K562 (cell line): ENCODE measurements around the gene FBXW9. TPM values are rescaled to one million over a fixed set of nuclear protein-coding genes. Genes with fewer than 3 reads are reported as not detected.

Experiments used
- ATAC-seq: fragments of 200-7000 bp; cut with Tn5 transposase; 3 replicates; pipeline ENCODE4 v1.9.1; 2020; ENCODE audit warnings: moderate library complexity
- BruUV-seq: library from RNA; stranded (reverse); fragments of 400-500 nt; replicated peaks from 2 replicates; lab custom pipeline; 2021; lab: Mats Ljungman, UMichigan
- CTCF ChIA-PET: fragments of 300-600 bp; formaldehyde crosslinking; extraction: SDS; loops from one replicate; lab custom pipeline; 2021; ENCODE audit warnings: low intra/inter-chr PET ratio; lab: Yijun Ruan, JAX
- POLR2A ChIA-PET: fragments of 300-600, 350-650 bp; sonication (Branson Sonifier 250); formaldehyde crosslinking; extraction: SDS; loops from one replicate; lab custom pipeline; 2021; ENCODE audit warnings: antibody characterized with exemption, inconsistent platforms; lab: Yijun Ruan, JAX
- DNase-seq, 4 experiments: peaks; one replicate each; pipeline versions ENCODE4 v3.0.0 to v3.0.0-alpha.2; 2011 to 2018; ENCODE audit warnings: low spot score in 3 of 4, mixed read lengths in 3 of 4; ENCODE audit errors: extremely low read depth in 1 of 4
- FAIRE-seq: peaks from 2 replicates; lab custom pipeline; 2011; peaks lifted over from hg19 to GRCh38; lab: Jason Lieb, UNC
- H2AFZ ChIP-seq: 2 replicates; pipeline ENCODE4 v1.6.0; 2011; ENCODE audit warnings: low read depth, low read length, control low read depth, inconsistent platforms
- H3K27ac ChIP-seq: fragments of 200-600 bp; 3 replicates; pipeline ENCODE4 v1.8.0; 2011; ENCODE audit warnings: low read depth, mild to moderate bottlenecking, control low read depth, inconsistent platforms, low read length, moderate library complexity, mixed read lengths; ENCODE audit errors: extremely low read depth
- H3K27me3 ChIP-seq, 2 experiments: fragments of 300-600 bp in 1 of 2; 2 replicates in 1 of 2; 3 replicates in 1 of 2; pipeline versions ENCODE4 v1.6.0 to v1.8.0; 2011; ENCODE audit warnings: inconsistent platforms in 2 of 2, low read length in 2 of 2, mild to moderate bottlenecking in 1 of 2, mixed read lengths in 1 of 2, moderate library complexity in 1 of 2; ENCODE audit not compliant: control insufficient read depth in 2 of 2, insufficient read depth in 2 of 2
- H3K36me3 ChIP-seq: fragments of 300-600 bp; 3 replicates; pipeline ENCODE4 v1.8.0; 2011; ENCODE audit warnings: mild to moderate bottlenecking, low read length, inconsistent platforms; ENCODE audit not compliant: control insufficient read depth, insufficient read depth
- H3K4me1 ChIP-seq, 2 experiments: fragments of 200-600 bp in 1 of 2; replicated peaks in 1 of 2; 2 replicates in 1 of 2; 3 replicates in 1 of 2; pipeline versions ENCODE4 v1.5.1 to v1.8.0; 2011; ENCODE audit warnings: inconsistent platforms in 2 of 2, low read length in 2 of 2, mild to moderate bottlenecking in 1 of 2, mixed read lengths in 1 of 2, moderate library complexity in 1 of 2; ENCODE audit not compliant: control insufficient read depth in 2 of 2, insufficient read depth in 2 of 2
- H3K4me2 ChIP-seq: 2 replicates; pipeline ENCODE4 v1.6.1; 2011; ENCODE audit warnings: low read length, control low read depth, inconsistent platforms, mixed read lengths; ENCODE audit not compliant: insufficient read depth
- H3K4me3 ChIP-seq: fragments of 200-600 bp; sonication (generic), shearing (Covaris generic); 2 replicates; pipeline ENCODE4 v1.5.1; 2016; ENCODE audit warnings: control low read depth, inconsistent platforms
- H3K79me2 ChIP-seq: fragments of 200-600 bp; 3 replicates; pipeline ENCODE4 v1.8.0; 2011; ENCODE audit warnings: low read length, inconsistent platforms; ENCODE audit not compliant: control insufficient read depth, insufficient read depth
- H3K9ac ChIP-seq, 2 experiments: 2 replicates each; pipeline versions ENCODE4 v1.6.0 to v1.6.1; 2011; ENCODE audit warnings: low read depth in 2 of 2, low read length in 2 of 2, control low read depth in 1 of 2, inconsistent platforms in 1 of 2, mild to moderate bottlenecking in 1 of 2, mixed read lengths in 1 of 2; ENCODE audit not compliant: insufficient read depth in 1 of 2
- H3K9me1 ChIP-seq: one replicate; pipeline ENCODE4 v1.6.0; 2011; ENCODE audit warnings: inconsistent platforms, mild to moderate bottlenecking, low read length, moderate library complexity; ENCODE audit not compliant: control insufficient read depth, insufficient read depth
- H3K9me3 ChIP-seq: replicated peaks from 2 replicates; pipeline ENCODE4 v1.5.1; 2011; ENCODE audit warnings: low read depth, low read length, inconsistent platforms; ENCODE audit not compliant: control insufficient read depth, insufficient read depth
- H4K20me1 ChIP-seq: replicated peaks from 2 replicates; pipeline ENCODE4 v1.6.1; 2011; ENCODE audit warnings: low read length, inconsistent platforms, mixed read lengths; ENCODE audit not compliant: control insufficient read depth, insufficient read depth
- CHCHD3 ChIP-seq: fragments of 250-450 bp; sonication (Bioruptor Pico); IDR thresholded peaks from 2 replicates; pipeline ENCODE4 v2.1.2; 2022; ENCODE audit warnings: mild to moderate bottlenecking
- E2F6 ChIP-seq, 2 experiments: IDR thresholded peaks; 2 replicates each; pipeline ENCODE4 v1.6.1; 2011; ENCODE audit warnings: borderline replicate concordance in 1 of 2, control low read depth in 1 of 2, low read depth in 1 of 2, low read length in 1 of 2, mild to moderate bottlenecking in 1 of 2, mixed read lengths in 1 of 2, moderate library complexity in 1 of 2; ENCODE audit not compliant: insufficient read depth in 1 of 2, insufficient read length in 1 of 2, poor library complexity in 1 of 2, severe bottlenecking in 1 of 2; ENCODE audit errors: extremely low read depth in 1 of 2
- ELF2 ChIP-seq: fragments of 250-450 bp; sonication (Bioruptor Pico); IDR thresholded peaks from 2 replicates; pipeline ENCODE4 v1.5.0; 2021; ENCODE audit warnings: mild to moderate bottlenecking
- FOXP1 ChIP-seq: sonication (generic); formaldehyde crosslinking; IDR thresholded peaks from 2 replicates; pipeline ENCODE4 v1.8.0; 2022; ENCODE audit warnings: mild to moderate bottlenecking, missing genetic modification reagents
- WGBS: fragments of 100-300 bp; shearing (Covaris generic); methylation state at CpG from one replicate; pipeline ENCODE4 v1.1.6; 2016; ENCODE audit warnings: low coverage, mixed read lengths; ENCODE audit not compliant: insufficient coverage; ENCODE audit errors: missing lambda C conversion rate; 5-methylcytosine and 5-hydroxymethylcytosine counted together
- in situ Hi-C: fragments of 300-500 bp; cut with MboI; formaldehyde crosslinking; loops from 4 replicates; pipeline ENCODE4 v1.15.0; 2018; ENCODE audit warnings: inconsistent platforms, mixed read lengths
- intact Hi-C: fragments of 100-400 bp; cut with micrococcal nuclease; formaldehyde crosslinking; loops from 2 replicates; pipeline ENCODE4 v1.14.2; 2022
- polyA plus RNA-seq, 8 experiments: library from polyadenylated mRNA; depleted of rRNA in 4 of 8; stranded (reverse) in 5 of 8; unstranded in 3 of 8; fragments of >200 nt; fragmentation: Nextera tagmentation in 2 of 8; fragmentation: Illumina TruSeq in 1 of 8; extraction: Ambion mirVana in 2 of 8; extraction: Trizol in 1 of 8; gene quantifications; 2 replicates each; pipeline versions ENCODE4 v1.2.1 to v1.2.3, GENCODE V29; 2011 to 2014; ENCODE audit warnings: inconsistent platforms in 1 of 8, missing spikeins in 1 of 8
- total RNA-seq, 7 experiments: library from RNA; depleted of rRNA in 6 of 7; stranded (reverse); fragments of >200 nt in 6 of 7; fragmentation: Illumina TruSeq in 2 of 7; extraction: Trizol in 2 of 7; gene quantifications; 2 replicates each; pipeline versions ENCODE4 v1.2.1 to v1.2.3, GENCODE V29; 2011 to 2021; ENCODE audit warnings: low replicate concordance in 1 of 7
- TF ChIP-seq, protein P1 (sequence below): sonication (generic); formaldehyde crosslinking; IDR thresholded peaks from 2 replicates; pipeline ENCODE4 v1.8.0; 2023; ENCODE audit warnings: missing genetic modification reagents, mild to moderate bottlenecking, borderline replicate concordance

Gene FBXW9
- total and polyA plus RNA-seq, 9 of the 15 experiments (the other 6 are each of a cell fraction or from before 2014, with no cell fraction given) = 0.23 to 21.7 (median 6.2) TPM

GRCh38 chr19:12668932-12669269 is 27.5 kb downstream of the FBXW9 start:
- in situ Hi-C loops (no loop called here), intact Hi-C loops (no loop called here)
- Histone ChIP-seq H3K27me3 (no peaks in the 10 kb centered on the region), H3K9ac (peak overlapping the region; percentile 88 to 100), H3K4me1 (peaks cover 18 to 57% of the 10 kb centered on the region in 2 experiments; a peak in 4 of 5 replicates), H3K79me2 (peaks cover 34% of the 10 kb centered on the region), H4K20me1 (peaks cover 5% of the 10 kb centered on the region; the same call in 1 of the 2 replicates), H2AFZ (peak overlapping the region; percentile 98), H3K9me1 (no peaks in the 10 kb centered on the region), H3K9me3 (no peaks in the 10 kb centered on the region), H3K4me3 (peak overlapping the region; percentile 74), H3K27ac (peak overlapping the region; percentile 94), H3K4me2 (peak overlapping the region; percentile 88), H3K36me3 (peaks cover 37% of the 10 kb centered on the region; the same call in 2 of the 3 replicates)
- BruUV-seq = TSS peak; percentile 77
- ATAC-seq = peak; percentile 14
- under 1% methylated on average over 22 of the region's 24 CpGs for WGBS
- ChIA-PET POLR2A (interaction anchor here (0.5 to 4.7 kb wide), 6 partner anchors 11 to 854 kb away, joined by 3 to 39 read pairs (median 4); partner anchors contain the start of genes DHPS and ZNF442), CTCF (no interaction called here)
- no peak for FAIRE-seq
- peak; percentile 65 to 80 (median 77) for DNase-seq
- 0 out of 2 replicates have a peak, but pooled peaks have one; percentile 55 for TF ChIP-seq FOXP1 (CRISPR knock-in tag)
- TF ChIP-seq E2F6 (IDR thresholded peaks at IDR 0.05; ENCODE audit: borderline replicate concordance in 1 of 2, extremely low read depth in 1 of 2, insufficient read depth in 1 of 2, insufficient read length in 1 of 2, low read depth in 1 of 2, low read length in 1 of 2, poor library complexity in 1 of 2, severe bottlenecking in 1 of 2) = peak in 1 of 2 experiments; percentile 59
- TF ChIP-seq CHCHD3 = 0 out of 2 replicates have a peak, but pooled peaks have one; percentile 21
- TF ChIP-seq, protein P1, sequence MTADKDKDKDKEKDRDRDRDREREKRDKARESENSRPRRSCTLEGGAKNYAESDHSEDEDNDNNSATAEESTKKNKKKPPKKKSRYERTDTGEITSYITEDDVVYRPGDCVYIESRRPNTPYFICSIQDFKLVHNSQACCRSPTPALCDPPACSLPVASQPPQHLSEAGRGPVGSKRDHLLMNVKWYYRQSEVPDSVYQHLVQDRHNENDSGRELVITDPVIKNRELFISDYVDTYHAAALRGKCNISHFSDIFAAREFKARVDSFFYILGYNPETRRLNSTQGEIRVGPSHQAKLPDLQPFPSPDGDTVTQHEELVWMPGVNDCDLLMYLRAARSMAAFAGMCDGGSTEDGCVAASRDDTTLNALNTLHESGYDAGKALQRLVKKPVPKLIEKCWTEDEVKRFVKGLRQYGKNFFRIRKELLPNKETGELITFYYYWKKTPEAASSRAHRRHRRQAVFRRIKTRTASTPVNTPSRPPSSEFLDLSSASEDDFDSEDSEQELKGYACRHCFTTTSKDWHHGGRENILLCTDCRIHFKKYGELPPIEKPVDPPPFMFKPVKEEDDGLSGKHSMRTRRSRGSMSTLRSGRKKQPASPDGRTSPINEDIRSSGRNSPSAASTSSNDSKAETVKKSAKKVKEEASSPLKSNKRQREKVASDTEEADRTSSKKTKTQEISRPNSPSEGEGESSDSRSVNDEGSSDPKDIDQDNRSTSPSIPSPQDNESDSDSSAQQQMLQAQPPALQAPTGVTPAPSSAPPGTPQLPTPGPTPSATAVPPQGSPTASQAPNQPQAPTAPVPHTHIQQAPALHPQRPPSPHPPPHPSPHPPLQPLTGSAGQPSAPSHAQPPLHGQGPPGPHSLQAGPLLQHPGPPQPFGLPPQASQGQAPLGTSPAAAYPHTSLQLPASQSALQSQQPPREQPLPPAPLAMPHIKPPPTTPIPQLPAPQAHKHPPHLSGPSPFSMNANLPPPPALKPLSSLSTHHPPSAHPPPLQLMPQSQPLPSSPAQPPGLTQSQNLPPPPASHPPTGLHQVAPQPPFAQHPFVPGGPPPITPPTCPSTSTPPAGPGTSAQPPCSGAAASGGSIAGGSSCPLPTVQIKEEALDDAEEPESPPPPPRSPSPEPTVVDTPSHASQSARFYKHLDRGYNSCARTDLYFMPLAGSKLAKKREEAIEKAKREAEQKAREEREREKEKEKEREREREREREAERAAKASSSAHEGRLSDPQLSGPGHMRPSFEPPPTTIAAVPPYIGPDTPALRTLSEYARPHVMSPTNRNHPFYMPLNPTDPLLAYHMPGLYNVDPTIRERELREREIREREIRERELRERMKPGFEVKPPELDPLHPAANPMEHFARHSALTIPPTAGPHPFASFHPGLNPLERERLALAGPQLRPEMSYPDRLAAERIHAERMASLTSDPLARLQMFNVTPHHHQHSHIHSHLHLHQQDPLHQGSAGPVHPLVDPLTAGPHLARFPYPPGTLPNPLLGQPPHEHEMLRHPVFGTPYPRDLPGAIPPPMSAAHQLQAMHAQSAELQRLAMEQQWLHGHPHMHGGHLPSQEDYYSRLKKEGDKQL (CRISPR knock-in tag) = no peak
- no peak for TF ChIP-seq ELF2 (CRISPR knock-in tag)
